Panc1 (cell line): ENCODE data around the gene IFNL4. TPM values are rescaled to one million over a fixed set of nuclear protein-coding genes. Genes with fewer than 3 reads are reported as not detected.

Experiments used
- ATAC-seq: fragments of 200-7000 bp; cut with Tn5 transposase; 2 replicates; pipeline ENCODE4 v1.9.1; 2020; ENCODE audit warnings: mild to moderate bottlenecking, moderate library complexity
- BruUV-seq: library from RNA; stranded (reverse); fragments of 400-500 nt; replicated peaks from 2 replicates; lab custom pipeline; 2021; lab: Mats Ljungman, UMichigan
- CTCF ChIA-PET: fragments of 300-600 bp; sonication (Branson Sonifier 250); formaldehyde crosslinking; loops from one replicate; lab custom pipeline; 2022; ENCODE audit warnings: antibody characterized with exemption; lab: Charles Lee
- POLR2A ChIA-PET: fragments of 300-600 bp; sonication (Branson Sonifier 250); formaldehyde crosslinking; loops from one replicate; lab custom pipeline; 2022; ENCODE audit warnings: antibody characterized with exemption; lab: Charles Lee
- DNase-seq: peaks from one replicate; pipeline ENCODE4 v3.0.0-alpha.2; 2010; ENCODE audit warnings: low read depth, low spot score
- H3K27ac ChIP-seq: 2 replicates; pipeline ENCODE4 v1.5.1; 2011; ENCODE audit warnings: mild to moderate bottlenecking, low read length, inconsistent platforms
- H3K27me3 ChIP-seq: fragments of 200-500 bp; sonication (Bioruptor generic); 2 replicates; pipeline ENCODE4 v1.6.0; 2014; ENCODE audit warnings: low read length, inconsistent platforms; ENCODE audit not compliant: control insufficient read depth, insufficient read depth
- H3K36me3 ChIP-seq: fragments of 200-500 bp; sonication (Bioruptor generic); 2 replicates; pipeline ENCODE4 v1.5.1; 2014; ENCODE audit warnings: inconsistent platforms, mild to moderate bottlenecking, low read length, moderate library complexity; ENCODE audit not compliant: control insufficient read depth, insufficient read depth
- H3K4me1 ChIP-seq: 2 replicates; pipeline ENCODE4 v1.5.1; 2011; ENCODE audit warnings: inconsistent platforms, mild to moderate bottlenecking, low read length, moderate library complexity; ENCODE audit not compliant: control insufficient read depth, insufficient read depth
- H3K4me3 ChIP-seq, 2 experiments: 2 replicates each; pipeline ENCODE4 v1.5.1; 2011 to 2012; ENCODE audit warnings: low read depth in 2 of 2, low read length in 2 of 2, mild to moderate bottlenecking in 2 of 2, inconsistent platforms in 1 of 2, moderate library complexity in 1 of 2
- H3K9me3 ChIP-seq: fragments of 200-500 bp; sonication (Bioruptor generic); 2 replicates; pipeline ENCODE4 v1.5.1; 2014; ENCODE audit warnings: low read depth, mild to moderate bottlenecking, inconsistent platforms, low read length, moderate library complexity; ENCODE audit not compliant: control insufficient read depth, insufficient read depth
- CTCF ChIP-seq: fragments of 450-650 bp; IDR thresholded peaks from 2 replicates; pipeline ENCODE4 v1.5.1; 2017; ENCODE audit warnings: mild to moderate bottlenecking
- POLR2AphosphoS5 ChIP-seq: IDR thresholded peaks from 2 replicates; pipeline ENCODE4 v1.6.1; 2012; ENCODE audit warnings: mild to moderate bottlenecking, low read depth, low read length, moderate library complexity
- SIN3A ChIP-seq: IDR thresholded peaks from 2 replicates; pipeline ENCODE4 v1.6.1; 2012; ENCODE audit warnings: low read depth, mild to moderate bottlenecking, low read length, moderate library complexity, borderline replicate concordance; ENCODE audit not compliant: insufficient read depth
- TCF7L2 ChIP-seq: IDR thresholded peaks from 2 replicates; pipeline ENCODE4 v1.6.1; 2011; ENCODE audit warnings: mild to moderate bottlenecking, low read depth, low read length, inconsistent platforms
- in situ Hi-C: cut with HindIII; loops from 2 replicates; pipeline ENCODE4 v1.10.0; 2016; ENCODE audit warnings: low sequenced_read_pairs, low pct_unique_long_range_greater_than_20kb
- intact Hi-C: fragments of 100-400 bp; cut with micrococcal nuclease; formaldehyde crosslinking; loops from one replicate; pipeline ENCODE4 v1.10.0; 2022; ENCODE audit not compliant: unreplicated experiment
- total RNA-seq: library from RNA; stranded (reverse); gene quantifications from one replicate; pipeline ENCODE4 v1.2.1, GENCODE V29; 2021; ENCODE audit not compliant: unreplicated experiment
- TF ChIP-seq, protein P1 (sequence below), 2 experiments: IDR thresholded peaks; 2 replicates each; pipeline ENCODE4 v1.6.1; 2011 to 2012; ENCODE audit warnings: low read depth in 2 of 2, control low read depth in 1 of 2, low read length in 1 of 2, mild to moderate bottlenecking in 1 of 2, moderate library complexity in 1 of 2; ENCODE audit not compliant: insufficient read depth in 1 of 2

The IFNL4 gene
- total RNA-seq, 1 experiment from 2014 or later: not detected

DNA sequence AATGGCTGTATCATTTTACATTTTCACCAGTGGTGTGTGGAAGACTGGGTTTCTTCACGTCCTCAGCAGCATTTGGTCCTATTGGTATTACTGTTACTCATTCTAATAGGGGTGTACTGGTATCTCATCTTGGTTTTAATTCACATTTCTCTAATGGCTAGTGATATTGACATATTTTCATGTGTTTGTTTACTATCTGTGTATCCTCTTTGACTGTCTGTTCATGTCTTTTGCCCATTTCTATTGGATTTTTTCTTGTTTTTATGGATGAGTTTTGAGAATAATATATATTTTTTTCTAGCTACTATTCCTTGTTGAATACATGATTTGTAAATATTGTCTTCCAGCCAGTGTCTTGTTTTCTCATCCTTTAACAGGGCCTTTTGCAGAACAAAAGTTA is 33.4 kb upstream of the IFNL4 start:
- H3K27ac ChIP-seq: no peak overlapping the region
- POLR2A ChIA-PET: interaction anchor here (0.6 to 1.0 kb wide), 3 partner anchors 15 to 127 kb away, joined by 3 to 4 read pairs (median 3); no protein-coding TSS in a partner anchor
- no peak for DNase-seq
- peaks cover 26% of the 10 kb centered on the region for H3K27me3 ChIP-seq
- no peak for ATAC-seq
- TF ChIP-seq, protein P1, sequence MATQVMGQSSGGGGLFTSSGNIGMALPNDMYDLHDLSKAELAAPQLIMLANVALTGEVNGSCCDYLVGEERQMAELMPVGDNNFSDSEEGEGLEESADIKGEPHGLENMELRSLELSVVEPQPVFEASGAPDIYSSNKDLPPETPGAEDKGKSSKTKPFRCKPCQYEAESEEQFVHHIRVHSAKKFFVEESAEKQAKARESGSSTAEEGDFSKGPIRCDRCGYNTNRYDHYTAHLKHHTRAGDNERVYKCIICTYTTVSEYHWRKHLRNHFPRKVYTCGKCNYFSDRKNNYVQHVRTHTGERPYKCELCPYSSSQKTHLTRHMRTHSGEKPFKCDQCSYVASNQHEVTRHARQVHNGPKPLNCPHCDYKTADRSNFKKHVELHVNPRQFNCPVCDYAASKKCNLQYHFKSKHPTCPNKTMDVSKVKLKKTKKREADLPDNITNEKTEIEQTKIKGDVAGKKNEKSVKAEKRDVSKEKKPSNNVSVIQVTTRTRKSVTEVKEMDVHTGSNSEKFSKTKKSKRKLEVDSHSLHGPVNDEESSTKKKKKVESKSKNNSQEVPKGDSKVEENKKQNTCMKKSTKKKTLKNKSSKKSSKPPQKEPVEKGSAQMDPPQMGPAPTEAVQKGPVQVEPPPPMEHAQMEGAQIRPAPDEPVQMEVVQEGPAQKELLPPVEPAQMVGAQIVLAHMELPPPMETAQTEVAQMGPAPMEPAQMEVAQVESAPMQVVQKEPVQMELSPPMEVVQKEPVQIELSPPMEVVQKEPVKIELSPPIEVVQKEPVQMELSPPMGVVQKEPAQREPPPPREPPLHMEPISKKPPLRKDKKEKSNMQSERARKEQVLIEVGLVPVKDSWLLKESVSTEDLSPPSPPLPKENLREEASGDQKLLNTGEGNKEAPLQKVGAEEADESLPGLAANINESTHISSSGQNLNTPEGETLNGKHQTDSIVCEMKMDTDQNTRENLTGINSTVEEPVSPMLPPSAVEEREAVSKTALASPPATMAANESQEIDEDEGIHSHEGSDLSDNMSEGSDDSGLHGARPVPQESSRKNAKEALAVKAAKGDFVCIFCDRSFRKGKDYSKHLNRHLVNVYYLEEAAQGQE (IDR thresholded peaks at IDR 0.05; ENCODE audit: insufficient read depth in 1 of 2, low read depth in 2 of 2, low read length in 1 of 2): no peak
- no peak for TF ChIP-seq POLR2AphosphoS5
- TF ChIP-seq SIN3A: no peak
- no peak for TF ChIP-seq CTCF
- TF ChIP-seq TCF7L2: no peak
- H3K4me3 ChIP-seq: no peak overlapping the region
- no TSS peak for BruUV-seq
- H3K36me3 ChIP-seq: no peaks in the 10 kb centered on the region
- CTCF ChIA-PET: interaction anchor here (0.6 to 0.7 kb wide), 3 partner anchors 15 to 218 kb away, joined by 3 to 4 read pairs (median 3); no protein-coding TSS in a partner anchor
- in situ Hi-C loops: loop anchor here (10.0 kb wide), 2 partner anchors 663 to 737 kb away; no protein-coding TSS in a partner anchor
- peaks cover 13% of the 10 kb centered on the region; the same call in 1 of the 2 replicates for H3K9me3 ChIP-seq
- intact Hi-C loops: no loop called here
- H3K4me1 ChIP-seq: no peaks in the 10 kb centered on the region

- Histone ChIP-seq H3K4me1 (no peaks in the 10 kb centered on the region), H3K27ac (no peak overlapping the region), H3K9me3 (peaks cover 6% of the 10 kb centered on the region; the same call in 1 of the 2 replicates), H3K36me3 (no peaks in the 10 kb centered on the region), H3K4me3 (no peak overlapping the region), H3K27me3 (peaks cover 8% of the 10 kb centered on the region; the same call in 1 of the 2 replicates)
- ChIA-PET POLR2A (interaction anchor here (0.6 kb wide), 1 partner anchor 80 kb away, joined by 3 read pairs; no protein-coding TSS in a partner anchor), CTCF (interaction anchor here (0.6 to 1.0 kb wide), 2 partner anchors 33 to 39 kb away, joined by 3 read pairs; no protein-coding TSS in a partner anchor)
- TF ChIP-seq, protein P1 (IDR thresholded peaks at IDR 0.05; ENCODE audit: insufficient read depth in 1 of 2, low read depth in 2 of 2, low read length in 1 of 2): no peak
- TF ChIP-seq CTCF: no peak
- TF ChIP-seq SIN3A: no peak
- TF ChIP-seq TCF7L2: no peak
- no peak for TF ChIP-seq POLR2AphosphoS5
- ATAC-seq: peak; percentile 27
- no peak for DNase-seq
- intact Hi-C loops: no loop called here
- no TSS peak for BruUV-seq
- in situ Hi-C loops: no loop called here
Measured at GRCh38 chr19:39277598-39277997, 28.9 kb upstream of the IFNL4 start.
